Heart left ventricle (tissue), 16 donors: Measurements from ENCODE around the gene FETUB. TPM values are rescaled to one million over a fixed set of nuclear protein-coding genes. Genes with fewer than 3 reads are reported as not detected.
A peak's percentile ranks its signal among the peaks of the same experiment; 100 is the strongest.

Experiments
- ATAC-seq, 4 donors: fragments of 200-7000 bp; cut with Tn5 transposase; one replicate each; pipeline ENCODE4 v1.9.1; 2020 to 2022; ENCODE audit warnings: moderate library complexity in 4 of 4, mild to moderate bottlenecking in 3 of 4, moderate number of reproducible peaks in 1 of 4
- DNase-seq, 5 donors: peaks; one replicate each; pipeline ENCODE4 v3.0.0-alpha.2; 2020
- H3K27ac ChIP-seq, 12 donors: fragments of 200-600 bp; sonication (generic) in 4 of 12; one replicate each; pipeline versions ENCODE4 v1.5.0 to v1.8.0; 2016 to 2022; ENCODE audit warnings: mild to moderate bottlenecking in 2 of 12
- H3K27me3 ChIP-seq, 9 donors: fragments of 200-600 bp; sonication (generic) in 2 of 9; one replicate each; pipeline versions ENCODE4 v1.5.1 to v1.8.0; 2016 to 2022; ENCODE audit warnings: mild to moderate bottlenecking in 3 of 9
- H3K36me3 ChIP-seq, 9 donors: fragments of 200-600 bp; sonication (generic) in 2 of 9; one replicate each; pipeline versions ENCODE4 v1.5.0 to v1.8.0; 2018 to 2022; ENCODE audit warnings: mild to moderate bottlenecking in 2 of 9
- H3K4me1 ChIP-seq, 12 donors: fragments of 200-600 bp; sonication (generic) in 4 of 12; one replicate each; pipeline versions ENCODE4 v1.5.0 to v1.8.0; 2016 to 2022; ENCODE audit warnings: mild to moderate bottlenecking in 3 of 12
- H3K4me3 ChIP-seq, 12 donors: fragments of 200-600 bp; sonication (generic) in 4 of 12; one replicate each; pipeline versions ENCODE4 v1.5.0 to v1.8.0; 2017 to 2022; ENCODE audit warnings: mild to moderate bottlenecking in 9 of 12, moderate library complexity in 4 of 12
- H3K9me3 ChIP-seq, 12 donors: fragments of 200-600 bp; sonication (generic) in 4 of 12; one replicate each; pipeline versions ENCODE4 v1.5.0 to v1.8.0; 2016 to 2022; ENCODE audit warnings: mild to moderate bottlenecking in 1 of 12
- CTCF ChIP-seq, 12 donors: fragments of 200-600 bp; sonication (generic) in 4 of 12; IDR thresholded peaks; one replicate each; pipeline versions ENCODE4 v1.5.0 to v1.8.0; 2018 to 2022; ENCODE audit warnings: antibody characterized with exemption in 12 of 12, mild to moderate bottlenecking in 5 of 12
- POLR2A ChIP-seq, 2 donors: fragments of 450-650 bp; IDR thresholded peaks; one replicate each; pipeline ENCODE4 v1.6.1; 2017; ENCODE audit warnings: antibody characterized with exemption in 2 of 2, mild to moderate bottlenecking in 2 of 2, moderate library complexity in 2 of 2
- WGBS, 4 donors: extraction: QIAGEN DNeasy Blood & Tissue Kit in 2 of 4; methylation state at CpG; one replicate each; pipeline versions ENCODE4 v1.1.5 to v1.1.7; 2013 to 2018; 5-methylcytosine and 5-hydroxymethylcytosine counted together
- intact Hi-C, 10 donors: fragments of 100-400 bp; cut with DNase I; formaldehyde crosslinking; loops; one replicate each; pipeline versions ENCODE4 v1.11.1 to v1.14.2; 2022
- polyA plus RNA-seq, 2 donors: library from polyadenylated mRNA; stranded (reverse); fragments of 200-250 nt; gene quantifications; one replicate each; pipeline ENCODE4 v1.2.3, GENCODE V29; 2013
- total RNA-seq, 9 donors: library from RNA; depleted of rRNA in 2 of 9; stranded (reverse); fragments of >200 nt in 2 of 9; fragmentation: NEBNext Ultra II Directional in 3 of 9; extraction: Animal tissue kit (Norgen Biotek cat#: 25700) in 3 of 9; gene quantifications; one replicate each; pipeline versions ENCODE4 v1.1.0 to v1.2.4, GENCODE V29; 2016 to 2023
- donor health status: ischemic (EF 13 %, LVEDD 7.1; RV severe dilation, severe dysfunction).
- donor health status: healthy with polysubstance abuse.
- donor health status: DM: no; HTN: yes; CAD: no.
- donor health status: DM: no; HTN: no; CAD: no.
- donor health status: ischemic (EF 25% LVEDD 6.9; RV normal size, moderate dysfunction).
- donor health status: ischemic (EF 25% LVEDD 5.7; RV mildly dilated, moderate dysfunction).
- donor health status: healthy.
- donor health status: DM: yes; HTN: yes; CAD: no.
- donor health status: ischemic (EF 35%, LVEDD 5.7; RV mildly dilated, moderate dysfunction).
- donor health status: nonischemic (EF 11% LVEDD 7.7; RV severe dilation, severe dysfunction).
- donor health status: DM: yes; HTN: yes; CAD: no.
- donor health status: PGD.
- donor health status: ischemic (EF 29% LVEDD 5.4; RV normal size, mild dysfunction).
- donor health status: nonischemic (EF 23%, LVEDD 6.1; RV moderate dilation, normal function).

The FETUB gene
- total and polyA plus RNA-seq, 11 donors = 0.14 TPM; not detected in 10

- H3K4me3 ChIP-seq = no peak overlapping the region
- H3K36me3 ChIP-seq = no peaks in the 10 kb centered on the region
- H3K27me3 ChIP-seq = no peaks in the 10 kb centered on the region
- DNase-seq (no peak), ATAC-seq (no peak)
- intact Hi-C loops = no loop called here
- no peak overlapping the region for H3K27ac ChIP-seq
- peaks cover 0 to 18% (median 5%) of the 10 kb centered on the region in 12 donors for H3K4me1 ChIP-seq
- TF ChIP-seq CTCF (IDR thresholded peaks at IDR 0.05) (no peak), POLR2A (IDR thresholded peaks at IDR 0.05) (no peak)
- WGBS, 4 donors = 86 to 92% (median 92%) methylated on average over 2 of the region's 2 CpGs
- no peaks in the 10 kb centered on the region for H3K9me3 ChIP-seq
Observed at GRCh38 chr3:186638259-186638658, 1.9 kb upstream of the FETUB start.

- Histone ChIP-seq H3K27ac (peak overlapping the region in 1 of 12 donors; percentile 10), H3K9me3 (no peaks in the 10 kb centered on the region), H3K4me3 (no peak overlapping the region), H3K36me3 (no peaks in the 10 kb centered on the region), H3K4me1 (peaks cover 0 to 18% (median 5%) of the 10 kb centered on the region in 12 donors), H3K27me3 (no peaks in the 10 kb centered on the region)
- peak in 3 of 4 donors; percentile 20 to 44 (median 37) for ATAC-seq
- DNase-seq = peak in 1 of 5 donors; percentile 37
- intact Hi-C loops = loop anchor here in 1 of 10 donors (2.0 kb wide), 1 partner anchor 56 kb away; no protein-coding TSS in a partner anchor
- WGBS, 4 donors = 62 to 68% (median 64%) methylated on average over 8 to 9 of the region's 9 CpGs
- TF ChIP-seq POLR2A (IDR thresholded peaks at IDR 0.05) = no peak
- TF ChIP-seq CTCF (IDR thresholded peaks at IDR 0.05) = no peak
Observed at GRCh38 chr3:186640473-186640818, 247 bp downstream of the FETUB start.

DNA sequence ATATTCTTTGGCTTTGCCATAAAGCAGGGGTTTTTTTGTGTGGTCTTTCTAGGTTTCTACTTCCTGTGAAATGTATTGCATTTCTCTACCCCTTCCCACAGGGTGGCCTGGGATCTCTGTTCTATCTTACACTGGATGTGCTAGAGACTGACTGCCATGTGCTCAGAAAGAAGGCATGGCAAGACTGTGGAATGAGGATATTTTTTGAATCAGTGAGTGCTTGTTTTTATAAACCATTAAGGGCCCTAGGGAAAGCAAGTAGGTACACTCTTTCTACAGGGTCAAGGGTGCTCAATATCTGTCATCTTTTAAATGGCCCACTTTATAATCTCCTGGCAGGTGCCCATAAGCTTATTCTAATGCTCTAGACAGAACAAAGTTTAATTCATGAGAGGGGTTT lies 730 bp downstream of the FETUB start:
- TF ChIP-seq CTCF (IDR thresholded peaks at IDR 0.05) = no peak
- TF ChIP-seq POLR2A (IDR thresholded peaks at IDR 0.05) = no peak
- Histone ChIP-seq H3K36me3 (no peaks in the 10 kb centered on the region), H3K27me3 (no peaks in the 10 kb centered on the region), H3K4me3 (no peak overlapping the region), H3K4me1 (peaks cover 0 to 18% (median 5%) of the 10 kb centered on the region in 12 donors), H3K9me3 (no peaks in the 10 kb centered on the region), H3K27ac (no peak overlapping the region)
- DNase-seq = no peak
- intact Hi-C loops = loop anchor here in 1 of 10 donors (2.0 kb wide), 1 partner anchor 56 kb away; no protein-coding TSS in a partner anchor
- ATAC-seq = no peak

DNA sequence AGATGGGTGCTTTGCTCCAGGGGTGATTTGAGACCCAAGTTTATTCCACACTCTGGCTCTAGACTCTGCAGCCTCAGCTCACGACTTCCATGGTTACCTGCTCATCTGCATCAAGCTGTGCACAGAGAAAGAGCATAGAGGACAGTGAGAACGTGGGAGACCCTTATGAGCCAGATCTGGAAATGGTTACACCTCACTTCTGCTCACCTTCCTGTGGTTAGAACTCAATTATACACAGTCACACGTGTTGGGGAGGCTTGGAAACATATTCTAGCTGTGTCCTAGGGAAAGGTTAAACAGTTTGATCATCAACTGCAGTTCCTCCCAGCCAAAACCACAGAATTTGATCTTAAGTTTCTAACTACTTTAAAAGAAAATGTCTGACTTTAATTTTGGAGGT lies 1.8 kb downstream of the FETUB start:
- no peak for TF ChIP-seq CTCF (IDR thresholded peaks at IDR 0.05)
- no peak for TF ChIP-seq POLR2A (IDR thresholded peaks at IDR 0.05)
- Histone ChIP-seq H3K9me3 (no peaks in the 10 kb centered on the region), H3K27ac (no peak overlapping the region), H3K4me1 (peaks cover 0 to 18% (median 5%) of the 10 kb centered on the region in 12 donors), H3K36me3 (no peaks in the 10 kb centered on the region), H3K4me3 (no peak overlapping the region), H3K27me3 (no peaks in the 10 kb centered on the region)
- intact Hi-C loops = no loop called here
- WGBS, 4 donors = 53 to 62% (median 61%) methylated on average over 3 of the region's 3 CpGs
- DNase-seq (no peak), ATAC-seq (no peak)
